HK-2 (cell line): ENCODE results near the gene MKI67.
"Not testable (repeated sequence)": the region's sequence is repeated elsewhere in the genome, so short reads cannot be mapped to it uniquely, and the experiment has no call there.

Experiments
- DNase-seq: peaks from one replicate; pipeline ENCODE4 v3.0.0-alpha.2; 2018; ENCODE audit not compliant: unreplicated experiment

The MKI67 gene

GRCh38 chr10:128103229-128103714 is 23.0 kb downstream of the MKI67 start:
- no peak for DNase-seq

- no peak for DNase-seq
Observed at GRCh38 chr10:128102480-128103228, 23.6 kb downstream of the MKI67 start.

DNA sequence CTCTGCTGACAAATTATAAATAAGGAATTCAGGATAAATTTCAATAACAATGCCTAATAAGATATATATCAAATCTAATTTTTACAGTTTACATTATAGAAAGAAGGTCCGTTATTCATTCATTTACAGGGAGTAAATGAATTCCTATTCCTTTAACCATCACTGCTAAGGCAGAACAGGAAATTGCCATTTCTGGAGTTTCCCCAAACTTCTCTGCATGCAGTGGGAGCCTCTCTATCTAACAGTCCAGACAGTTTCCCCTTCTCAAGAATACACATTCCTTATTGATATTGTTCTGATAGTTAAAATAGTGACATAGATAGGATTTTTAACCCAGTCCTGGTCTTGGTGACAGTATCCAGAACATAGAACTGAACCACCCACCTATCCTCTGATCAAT is 24.3 kb downstream of the MKI67 start:
- no peak for DNase-seq

- DNase-seq = no peak
Observed at GRCh38 chr10:128099901-128100300, 26.3 kb downstream of the MKI67 start.

DNA sequence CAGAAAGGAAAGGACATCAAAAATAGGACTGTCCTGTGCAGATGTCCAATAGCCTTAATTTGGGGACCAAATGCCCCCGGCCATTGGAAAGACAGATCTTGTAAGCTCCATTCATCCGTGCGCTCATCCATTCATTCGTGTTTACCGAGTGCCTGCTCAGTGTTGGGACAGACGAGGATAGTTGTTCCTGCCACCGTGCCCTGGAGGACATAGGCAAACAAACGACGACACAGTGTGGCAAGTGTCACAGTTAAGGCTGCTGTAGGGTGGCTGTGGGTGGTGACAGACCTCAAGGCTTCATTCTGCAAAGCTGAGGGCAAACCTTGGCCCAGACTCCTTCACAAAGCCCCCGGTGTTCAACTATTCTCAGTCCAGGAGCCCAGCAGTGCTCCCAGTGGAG is 27.6 kb downstream of the MKI67 start:
- DNase-seq = no peak

DNA sequence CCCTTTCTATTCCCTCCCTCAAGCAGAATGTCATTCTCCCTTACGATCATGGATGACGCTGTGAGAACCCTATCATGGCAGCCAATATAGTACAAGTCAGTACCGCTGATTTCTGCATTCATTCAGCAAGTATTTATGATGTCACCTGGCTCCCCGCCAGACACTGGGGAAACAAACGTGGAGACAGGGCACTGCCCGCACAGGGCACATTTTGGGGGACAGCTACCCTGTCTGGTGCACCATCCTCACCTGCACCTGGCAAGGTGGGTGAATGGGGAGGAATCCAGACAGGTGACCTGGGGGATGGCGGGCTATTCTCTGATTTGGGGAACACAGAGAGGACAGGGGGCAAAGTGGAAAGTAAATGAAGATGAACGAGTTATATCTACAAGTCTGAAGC is 28.4 kb downstream of the MKI67 start:
- DNase-seq = no peak

GRCh38 chr10:128096486-128097199 is 29.6 kb downstream of the MKI67 start:
- no peak for DNase-seq

DNA sequence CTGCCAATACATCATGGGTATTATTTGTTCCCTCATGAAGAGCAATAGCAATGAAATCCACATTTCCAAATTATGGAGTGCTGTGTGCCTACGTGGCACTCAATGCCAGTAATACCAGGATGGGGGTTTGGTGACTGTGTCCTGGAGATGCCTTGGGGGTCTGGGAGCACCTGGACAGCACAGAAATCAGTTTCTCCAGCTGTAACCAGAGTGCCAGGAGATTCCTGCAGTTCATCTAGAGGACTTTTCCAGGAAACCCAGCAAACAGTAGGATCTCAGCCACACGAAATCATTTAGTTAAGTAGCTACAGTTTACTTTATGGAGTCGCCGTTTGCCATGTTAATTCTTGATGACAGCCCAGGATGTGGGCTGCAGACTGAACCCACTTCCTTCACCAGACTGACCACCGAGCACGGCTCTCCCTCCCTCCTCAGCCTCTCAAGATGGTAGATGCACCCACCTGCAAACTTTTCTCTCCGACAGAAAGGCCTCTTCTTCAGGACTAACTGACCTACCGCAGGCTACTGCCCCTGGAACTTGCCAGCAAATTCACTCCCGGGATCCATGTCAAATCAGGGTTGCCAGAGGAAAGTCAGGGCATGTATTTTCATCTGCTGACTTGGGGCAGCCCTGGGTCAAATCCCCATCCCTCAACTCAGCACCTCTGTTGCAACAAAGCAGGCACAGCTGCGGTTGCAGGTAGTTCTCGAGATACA is 30.3 kb downstream of the MKI67 start:
- no peak for DNase-seq

GRCh38 chr10:128095027-128095752 is 31.0 kb downstream of the MKI67 start:
- no peak for DNase-seq

GRCh38 chr10:128094596-128094995 is 31.6 kb downstream of the MKI67 start:
- DNase-seq = not testable (repeated sequence)

DNA sequence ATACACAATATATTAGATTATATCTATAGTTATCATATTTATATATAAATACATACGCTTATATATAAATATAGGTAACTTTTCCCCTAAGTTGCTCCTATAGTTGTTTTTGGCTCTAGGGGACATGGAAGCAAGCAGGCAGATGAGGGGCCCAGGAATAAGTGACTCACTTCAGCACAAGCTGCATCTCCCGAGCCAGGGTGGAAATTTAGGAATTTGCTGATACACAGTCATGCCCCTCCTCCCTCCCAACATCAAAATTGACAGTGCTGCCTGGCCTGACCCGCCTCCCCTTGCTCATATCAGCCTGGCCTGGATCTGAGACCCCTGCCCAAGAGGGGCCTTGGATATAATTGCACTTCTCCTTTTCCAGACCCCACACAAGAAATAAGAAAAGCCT is 33.8 kb downstream of the MKI67 start:
- DNase-seq = no peak

GRCh38 chr10:128091636-128092210 is 34.5 kb downstream of the MKI67 start:
- DNase-seq = no peak

GRCh38 chr10:128087884-128088709 is 38.1 kb downstream of the MKI67 start:
- no peak for DNase-seq

DNA sequence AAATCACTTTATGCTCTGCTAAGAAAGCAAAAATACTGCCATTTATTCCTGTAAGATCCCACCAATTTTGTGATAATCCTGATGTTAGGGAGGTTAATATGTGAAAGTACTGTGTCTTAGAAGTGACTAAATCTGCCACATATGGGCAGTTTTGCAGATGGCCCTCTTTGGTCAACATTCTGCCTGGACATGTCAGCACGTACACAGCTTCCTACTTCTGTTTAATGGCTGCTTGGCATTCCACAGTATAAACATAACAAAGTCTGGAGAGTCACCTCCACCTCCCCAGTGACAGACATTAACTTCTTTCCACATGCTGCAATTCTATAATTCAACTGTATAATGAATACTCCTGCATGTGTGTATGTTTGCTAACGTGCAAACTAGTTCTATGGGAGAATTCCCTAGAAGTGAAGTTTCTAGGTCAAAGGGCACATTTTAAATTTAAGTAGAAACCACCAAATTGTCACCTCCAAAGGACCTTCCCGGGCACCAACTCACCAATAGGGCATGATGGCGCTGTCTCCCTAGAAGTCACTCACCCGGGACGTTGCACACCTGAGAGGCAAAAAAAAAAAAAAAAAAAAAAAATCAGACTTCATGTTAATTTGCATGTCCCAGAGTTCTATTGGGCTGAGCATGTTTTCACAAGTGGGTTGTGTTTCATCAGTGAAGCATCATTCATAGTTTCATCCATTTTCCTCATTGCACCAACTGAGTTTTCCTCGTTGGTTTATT is 38.9 kb downstream of the MKI67 start:
- DNase-seq = no peak

GRCh38 chr10:128086003-128086863 is 40.0 kb downstream of the MKI67 start:
- DNase-seq = no peak

- no peak for DNase-seq
Observed at GRCh38 chr10:128084991-128085390, 41.2 kb downstream of the MKI67 start.

GRCh38 chr10:128084364-128084763 is 41.9 kb downstream of the MKI67 start:
- DNase-seq = no peak

GRCh38 chr10:128083191-128083895 is 42.9 kb downstream of the MKI67 start:
- no peak for DNase-seq
